Thyroid gland (tissue), 4 donors: Measurements from ENCODE around the gene SIAH1.

Experiments
- POLR2A ChIP-seq, 2 donors: fragments of 450-650 bp; IDR thresholded peaks; one replicate each; pipeline ENCODE4 v1.6.1; 2017; ENCODE audit warnings: antibody characterized with exemption in 2 of 2, mild to moderate bottlenecking in 2 of 2, moderate library complexity in 1 of 2
- TF ChIP-seq, protein P1 (sequence below), 6 experiments: fragments of 200-600 bp in 3 of 6; fragments of 450-650 bp in 3 of 6; sonication (generic) in 3 of 6; IDR thresholded peaks; one replicate each; pipeline ENCODE4 v1.5.1; 2016 to 2019; ENCODE audit warnings: antibody characterized with exemption in 6 of 6, mild to moderate bottlenecking in 2 of 6, inconsistent platforms in 1 of 6, moderate library complexity in 1 of 6

GRCh38 chr16:48372744-48373143 is 12.5 kb downstream of the SIAH1 start:
- TF ChIP-seq, protein P1, sequence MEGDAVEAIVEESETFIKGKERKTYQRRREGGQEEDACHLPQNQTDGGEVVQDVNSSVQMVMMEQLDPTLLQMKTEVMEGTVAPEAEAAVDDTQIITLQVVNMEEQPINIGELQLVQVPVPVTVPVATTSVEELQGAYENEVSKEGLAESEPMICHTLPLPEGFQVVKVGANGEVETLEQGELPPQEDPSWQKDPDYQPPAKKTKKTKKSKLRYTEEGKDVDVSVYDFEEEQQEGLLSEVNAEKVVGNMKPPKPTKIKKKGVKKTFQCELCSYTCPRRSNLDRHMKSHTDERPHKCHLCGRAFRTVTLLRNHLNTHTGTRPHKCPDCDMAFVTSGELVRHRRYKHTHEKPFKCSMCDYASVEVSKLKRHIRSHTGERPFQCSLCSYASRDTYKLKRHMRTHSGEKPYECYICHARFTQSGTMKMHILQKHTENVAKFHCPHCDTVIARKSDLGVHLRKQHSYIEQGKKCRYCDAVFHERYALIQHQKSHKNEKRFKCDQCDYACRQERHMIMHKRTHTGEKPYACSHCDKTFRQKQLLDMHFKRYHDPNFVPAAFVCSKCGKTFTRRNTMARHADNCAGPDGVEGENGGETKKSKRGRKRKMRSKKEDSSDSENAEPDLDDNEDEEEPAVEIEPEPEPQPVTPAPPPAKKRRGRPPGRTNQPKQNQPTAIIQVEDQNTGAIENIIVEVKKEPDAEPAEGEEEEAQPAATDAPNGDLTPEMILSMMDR (IDR thresholded peaks at IDR 0.05) = no peak
- no peak for TF ChIP-seq POLR2A (IDR thresholded peaks at IDR 0.05)
